ENCODE data around the gene ARHGEF16. TPM values are rescaled to one million over a fixed set of nuclear protein-coding genes. Genes with fewer than 3 reads are reported as not detected.

The ARHGEF16 gene
- total RNA-seq, 1 experiment from 2014 or later, result 6.7 TPM

DNA sequence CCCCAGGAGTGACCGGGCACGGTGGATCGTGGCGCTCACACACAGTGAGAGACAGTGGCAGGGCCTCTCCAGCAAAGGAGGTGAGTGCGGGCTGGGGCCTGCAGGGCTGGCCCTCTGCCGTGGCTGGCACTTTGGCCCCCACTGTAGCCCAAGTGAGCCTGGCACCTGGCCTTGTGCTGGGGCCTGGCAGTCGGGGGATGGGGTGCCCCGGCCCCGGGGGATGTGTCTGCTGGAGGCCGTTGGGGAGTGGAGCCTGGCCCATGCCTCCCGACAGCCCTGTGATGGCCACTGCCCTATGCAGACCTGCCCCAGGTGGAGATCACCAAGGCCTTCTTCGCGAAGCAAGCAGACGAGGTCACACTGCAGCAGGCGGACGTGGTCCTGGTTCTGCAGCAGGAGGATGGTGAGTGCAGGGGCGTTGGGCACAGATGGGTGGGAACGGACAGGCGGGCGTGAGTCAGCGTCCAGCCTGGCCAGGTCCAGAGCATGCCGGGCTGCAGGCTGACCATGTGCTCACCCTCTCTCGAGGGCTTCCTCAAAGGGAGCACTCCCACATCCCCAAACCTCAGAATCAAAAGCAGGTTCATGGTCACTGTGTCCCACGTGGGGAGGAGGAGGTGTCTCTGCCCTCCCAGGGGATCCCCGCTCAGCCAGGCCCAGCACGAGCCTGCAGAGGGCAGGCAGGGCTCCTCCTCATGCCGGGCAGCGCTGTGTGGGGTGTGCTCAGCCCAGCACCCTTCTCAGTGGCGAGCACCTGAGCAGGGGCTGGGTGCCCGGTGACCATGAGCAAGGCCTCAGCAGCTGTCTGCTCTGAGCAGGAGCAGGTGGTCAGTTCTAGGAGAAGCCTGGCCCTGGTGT is 25.3 kb downstream of the ARHGEF16 start:
- DNase-seq (ENCODE audit: extremely low read depth, low read depth), result no peak

GRCh38 chr1:3480369-3480719 is 25.9 kb downstream of the ARHGEF16 start:
- no peak for DNase-seq (ENCODE audit: extremely low read depth, low read depth)

GRCh38 chr1:3481046-3481445 is 26.6 kb downstream of the ARHGEF16 start:
- DNase-seq (ENCODE audit: extremely low read depth, low read depth), result no peak

DNA sequence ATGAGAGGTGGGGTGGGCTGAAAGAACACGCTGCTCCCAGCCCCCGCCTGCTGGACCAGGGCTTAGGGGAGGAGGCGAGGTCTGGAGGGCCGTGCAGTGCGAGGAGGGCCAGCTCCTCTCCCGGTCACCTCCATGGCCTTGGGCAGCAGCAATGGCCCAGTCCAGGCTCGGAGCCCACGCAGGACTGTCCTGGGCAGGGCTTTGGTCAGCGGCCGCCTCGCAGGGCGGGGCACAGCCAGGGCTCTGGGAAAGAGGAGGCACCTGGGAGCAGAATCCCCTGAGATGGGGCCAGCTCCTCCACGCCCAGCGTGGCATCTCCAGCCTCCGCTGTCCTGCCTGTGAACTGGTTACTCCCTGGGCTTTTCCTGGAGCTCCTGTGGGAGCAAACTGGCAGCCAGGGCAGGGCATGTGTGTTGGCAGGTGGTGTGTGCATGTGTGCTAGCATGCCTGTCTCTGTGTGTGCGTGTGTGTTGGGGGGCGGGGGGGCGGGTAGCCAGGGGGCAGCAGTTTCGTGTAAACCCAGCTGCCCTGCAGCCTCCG is 27.4 kb downstream of the ARHGEF16 start:
- DNase-seq (ENCODE audit: extremely low read depth, low read depth), result no peak

DNA sequence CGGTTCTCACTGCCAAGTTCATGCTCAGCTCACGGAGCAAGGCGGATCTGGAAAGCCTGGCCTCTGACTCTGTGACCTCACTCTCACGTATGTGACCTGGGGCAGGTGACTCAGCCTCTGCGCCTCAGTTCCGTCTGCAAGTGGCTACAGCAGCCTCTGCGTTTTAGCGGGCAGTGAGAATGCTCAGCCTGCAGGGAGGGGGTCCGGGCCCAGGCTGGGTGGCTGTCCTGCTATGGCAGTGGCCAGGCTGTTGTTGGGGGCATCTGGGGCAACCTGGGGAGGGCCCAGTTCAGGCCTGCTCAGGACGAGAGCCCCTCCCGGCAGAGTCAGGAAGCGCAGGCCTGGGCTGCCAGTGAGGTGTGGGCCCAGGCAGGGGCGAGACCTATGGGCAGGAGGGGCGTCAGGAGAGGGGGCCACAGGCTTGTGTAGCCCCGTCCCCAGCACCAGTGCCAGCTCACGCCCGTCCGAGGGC is 27.9 kb downstream of the ARHGEF16 start:
- DNase-seq (ENCODE audit: extremely low read depth, low read depth), result no peak

GRCh38 chr1:3483380-3483779 is 28.9 kb downstream of the ARHGEF16 start:
- no peak for DNase-seq (ENCODE audit: extremely low read depth, low read depth)

DNA sequence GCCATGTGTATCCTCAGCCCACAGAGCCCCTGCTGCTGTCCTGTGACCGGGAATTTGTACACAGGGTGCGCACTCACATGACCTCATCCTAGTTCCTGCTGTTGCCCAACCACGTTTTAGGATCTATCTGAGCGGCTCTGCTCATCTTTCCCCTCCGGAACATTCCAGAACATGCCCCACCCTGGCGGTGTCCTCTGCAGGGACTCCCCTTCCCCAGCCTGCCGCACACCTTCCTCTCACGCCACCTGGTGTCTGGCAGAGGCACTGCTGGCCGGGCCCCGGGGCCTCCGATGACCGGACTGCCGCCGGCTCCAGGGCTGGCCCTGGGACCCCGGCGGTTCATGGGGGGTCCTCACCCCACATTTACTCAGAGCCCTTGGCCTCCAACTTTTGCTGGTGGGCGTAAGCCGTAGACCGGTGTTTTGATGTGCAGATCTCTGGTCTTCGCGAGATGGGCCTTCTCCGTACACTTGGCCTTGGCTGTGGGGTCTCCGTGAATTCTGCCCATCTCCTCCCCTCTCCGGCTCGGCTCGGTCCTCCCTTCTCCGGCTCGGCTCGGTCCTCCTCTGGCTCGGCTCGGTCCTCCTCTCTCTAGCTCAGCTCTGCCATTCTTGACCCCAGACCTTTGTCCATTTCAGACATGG is 29.5 kb downstream of the ARHGEF16 start:
- DNase-seq (ENCODE audit: extremely low read depth, low read depth), result peak; percentile 20

- no peak for DNase-seq (ENCODE audit: extremely low read depth, low read depth)
Measured at GRCh38 chr1:3485016-3485415, 30.6 kb downstream of the ARHGEF16 start.

- no peak for DNase-seq (ENCODE audit: extremely low read depth, low read depth)
Measured at GRCh38 chr1:3488432-3488831, 34.0 kb downstream of the ARHGEF16 start.

DNA sequence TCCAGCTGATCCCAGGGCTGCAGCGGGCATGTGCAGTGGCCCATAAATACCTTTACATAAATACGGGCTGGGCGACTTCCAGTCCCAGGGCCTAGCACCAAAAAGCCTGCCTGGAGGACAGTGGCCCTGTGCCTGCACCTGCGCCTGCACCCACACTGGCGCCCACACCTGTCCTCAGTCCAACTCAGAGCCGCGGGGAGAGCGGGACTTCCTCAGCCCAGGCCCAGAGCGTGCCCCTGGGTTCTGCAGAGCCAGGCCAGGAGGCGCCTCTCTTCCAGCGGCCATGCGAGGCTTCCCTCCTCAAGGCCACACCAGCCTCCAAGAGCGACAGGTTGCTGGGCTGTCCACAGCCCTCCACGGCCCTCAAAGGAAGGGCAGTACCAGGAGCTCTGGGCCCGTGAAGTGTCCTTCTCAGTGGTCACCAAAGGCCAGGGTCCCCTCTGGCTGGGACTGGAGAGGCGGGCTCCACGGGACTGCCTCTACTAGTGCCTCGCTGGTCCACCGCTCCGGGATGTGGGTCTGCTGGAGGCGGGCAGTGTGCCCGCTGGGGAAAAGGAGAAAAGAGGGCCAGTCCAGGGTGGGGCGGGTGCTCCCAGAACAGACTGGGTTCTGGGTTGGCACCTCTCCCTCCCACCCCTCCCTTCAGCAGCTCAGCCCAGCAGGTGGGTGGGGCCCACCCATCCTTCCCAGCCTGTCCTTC is 35.7 kb downstream of the ARHGEF16 start:
- DNase-seq (ENCODE audit: extremely low read depth, low read depth), result no peak

GRCh38 chr1:3491291-3492246 is 37.1 kb downstream of the ARHGEF16 start:
- DNase-seq (ENCODE audit: extremely low read depth, low read depth), result peak; percentile 41

DNA sequence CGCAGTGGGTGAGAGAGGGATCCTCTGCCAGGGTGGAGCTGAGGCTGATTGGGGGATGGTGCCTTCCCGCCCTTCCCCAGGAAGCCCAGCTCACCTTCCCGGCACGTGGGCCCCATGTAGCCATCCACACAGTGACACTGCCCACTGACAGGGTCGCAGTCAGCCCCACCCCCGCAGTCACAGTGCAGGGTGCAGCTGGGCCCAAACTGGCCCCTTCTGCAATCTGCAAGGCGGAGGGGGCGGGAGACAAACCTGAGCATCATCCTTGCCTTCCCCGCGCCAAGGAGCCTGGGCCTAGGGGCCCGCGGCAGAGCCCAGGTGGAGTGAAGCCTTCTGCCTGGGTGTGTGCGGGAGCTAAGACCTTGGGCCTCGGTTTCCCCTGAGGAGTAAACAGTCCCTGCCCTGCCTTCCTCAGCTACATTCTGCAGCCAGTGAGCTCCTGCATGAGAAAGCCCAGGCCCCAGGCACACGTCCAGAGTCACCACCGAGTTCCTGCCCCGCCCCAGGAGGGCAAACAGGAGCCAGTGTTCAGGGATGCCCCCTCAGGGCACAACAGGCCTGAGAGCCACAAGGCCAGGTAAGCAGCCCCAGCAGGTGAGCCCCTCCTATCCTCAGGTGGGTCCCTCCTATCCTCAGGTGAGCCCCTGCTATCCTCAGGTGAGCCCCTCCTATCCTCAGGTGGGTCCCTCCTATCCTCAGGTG is 38.2 kb downstream of the ARHGEF16 start:
- DNase-seq (ENCODE audit: extremely low read depth, low read depth), result no peak

DNA sequence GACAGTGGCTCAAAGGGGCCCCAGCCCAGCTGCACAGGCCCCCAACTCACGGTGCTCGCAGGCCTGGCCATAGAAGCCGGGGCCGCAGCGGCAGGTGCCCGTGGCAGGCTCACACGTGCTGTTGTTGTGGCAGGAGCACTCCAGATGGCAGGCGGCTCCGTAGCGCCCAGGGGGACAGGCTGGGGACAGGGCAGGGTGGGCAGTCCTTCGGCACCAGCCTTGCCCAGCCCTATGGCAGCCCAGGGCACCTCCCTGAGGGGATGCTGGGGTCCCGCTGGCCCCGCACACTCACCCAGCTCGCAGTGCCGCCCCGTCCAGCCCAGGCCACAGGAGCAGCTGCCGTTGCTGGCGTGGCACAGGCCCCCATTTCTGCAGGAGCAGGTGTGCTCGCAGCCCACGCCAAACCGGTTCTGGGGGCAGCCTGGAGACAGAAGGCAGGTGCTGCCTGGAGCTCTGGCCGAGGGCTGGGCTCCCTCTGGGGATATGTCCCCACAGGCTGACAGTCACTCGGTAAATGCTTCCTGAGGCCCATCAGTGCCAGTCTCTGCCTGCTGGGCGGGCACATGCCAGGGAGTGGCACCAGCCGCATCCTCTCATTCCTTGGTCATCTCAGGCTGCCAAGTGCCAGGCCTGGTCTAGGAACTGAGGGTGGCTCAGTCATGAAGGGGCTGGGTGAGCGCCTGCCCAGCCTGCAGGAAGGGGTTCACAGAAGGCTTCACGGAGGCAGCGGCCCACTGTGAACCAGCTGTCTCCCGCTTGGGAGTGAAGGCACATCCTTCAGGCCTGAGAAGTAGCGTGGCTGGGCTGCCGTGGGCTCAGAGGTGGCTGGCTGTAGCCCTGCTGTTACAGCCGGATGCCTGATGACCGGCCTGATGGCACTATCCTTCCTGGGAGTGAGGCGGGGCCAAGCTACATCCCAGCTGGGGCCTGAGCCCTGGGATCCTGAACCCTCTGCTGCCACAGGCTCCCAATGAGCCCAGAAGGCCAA is 40.1 kb downstream of the ARHGEF16 start:
- DNase-seq (ENCODE audit: extremely low read depth, low read depth), result no peak

GRCh38 chr1:3495776-3496745 is 41.6 kb downstream of the ARHGEF16 start:
- no peak for DNase-seq (ENCODE audit: extremely low read depth, low read depth)

DNA sequence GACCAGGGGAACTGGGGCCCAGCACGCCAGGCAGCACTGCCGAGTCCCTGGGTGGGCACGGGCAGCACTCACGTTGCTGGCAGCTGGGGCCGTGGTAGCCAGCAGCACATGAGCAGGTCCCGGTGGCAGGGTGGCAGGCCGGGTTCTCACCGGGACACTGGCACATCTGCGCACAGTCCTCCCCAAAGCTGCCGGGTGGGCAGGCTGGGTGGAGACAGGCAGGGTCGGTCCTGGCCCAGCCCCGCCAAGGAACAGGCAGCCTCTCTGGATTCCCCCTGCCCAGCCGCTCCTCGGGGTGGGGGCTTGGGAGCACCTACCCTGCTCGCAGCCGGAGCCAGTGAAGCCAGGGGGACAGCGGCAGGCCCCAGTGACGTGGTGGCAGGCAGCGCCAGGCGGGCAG is 42.5 kb downstream of the ARHGEF16 start:
- DNase-seq (ENCODE audit: extremely low read depth, low read depth), result no peak

DNA sequence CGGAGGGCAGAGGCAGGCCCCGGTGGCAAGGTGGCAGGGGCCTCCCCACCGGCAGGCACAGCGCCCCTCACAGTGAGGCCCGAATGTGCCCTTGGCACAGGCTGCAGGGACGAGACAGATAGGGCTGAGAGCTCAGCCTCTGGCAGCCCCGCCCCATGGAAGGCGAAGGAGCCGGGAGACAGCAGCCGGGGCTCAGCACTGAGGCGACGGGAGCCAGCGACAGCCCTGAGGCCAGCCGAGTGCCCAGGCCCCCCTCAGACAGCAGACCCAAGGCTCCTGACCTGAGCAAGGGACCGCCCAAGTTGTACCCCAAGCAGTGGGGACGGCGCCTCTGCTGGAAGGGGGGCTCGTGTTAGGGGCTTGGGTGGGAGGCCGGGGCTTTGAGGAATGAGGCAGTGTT is 43.1 kb downstream of the ARHGEF16 start:
- no peak for DNase-seq (ENCODE audit: extremely low read depth, low read depth)
